ENCODE results near the gene TYR. TPM values are rescaled to one million over a fixed set of nuclear protein-coding genes. Genes with fewer than 3 reads are reported as not detected.

Gene TYR
- not detected in 2 replicates for total RNA-seq

DNA sequence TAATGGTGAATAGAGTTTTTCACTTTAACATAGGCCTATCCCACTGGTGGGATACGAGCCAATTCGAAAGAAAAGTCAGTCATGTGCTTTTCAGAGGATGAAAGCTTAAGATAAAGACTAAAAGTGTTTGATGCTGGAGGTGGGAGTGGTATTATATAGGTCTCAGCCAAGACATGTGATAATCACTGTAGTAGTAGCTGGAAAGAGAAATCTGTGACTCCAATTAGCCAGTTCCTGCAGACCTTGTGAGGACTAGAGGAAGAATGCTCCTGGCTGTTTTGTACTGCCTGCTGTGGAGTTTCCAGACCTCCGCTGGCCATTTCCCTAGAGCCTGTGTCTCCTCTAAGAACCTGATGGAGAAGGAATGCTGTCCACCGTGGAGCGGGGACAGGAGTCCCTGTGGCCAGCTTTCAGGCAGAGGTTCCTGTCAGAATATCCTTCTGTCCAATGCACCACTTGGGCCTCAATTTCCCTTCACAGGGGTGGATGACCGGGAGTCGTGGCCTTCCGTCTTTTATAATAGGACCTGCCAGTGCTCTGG is at the start of gene TYR:
Gene TYR, plus strand, starts transcription at position 185 of the 541 bp plus-strand sequence. Its CDS starts 79 bp downstream, at position 264.

Other genes starting within 250 kb of the TYR start
- not detected in 2 replicates for gene GRM5, start 111.9 kb upstream of the TYR start, total RNA-seq

Measured in cardiac atrium fibroblast (primary cell).